Common myeloid progenitor, CD34-positive (primary cell): ENCODE measurements around the gene ABI3BP.

Source experiments
- CTCF ChIA-PET: fragments of 350-600 bp; sonication (Branson Sonifier 250); formaldehyde crosslinking; loops from one replicate; lab custom pipeline; 2021; ENCODE audit warnings: antibody characterized with exemption; lab: Charles Lee
- POLR2A ChIA-PET: fragments of 350-600 bp; sonication (Branson Sonifier 250); formaldehyde crosslinking; loops from one replicate; lab custom pipeline; 2021; ENCODE audit warnings: antibody characterized with exemption; lab: Charles Lee
- DNase-seq, 3 donors: peaks; one replicate each; pipeline versions ENCODE4 v3.0.0 to v3.0.0-alpha.2; 2013
- H3K27ac ChIP-seq, 2 experiments: 1 replicate in 1 of 2; 2 replicates in 1 of 2; pipeline ENCODE4 v1.7.0; 2013; ENCODE audit warnings: inconsistent platforms in 2 of 2, low read length in 2 of 2, mild to moderate bottlenecking in 2 of 2, low read depth in 1 of 2, moderate library complexity in 1 of 2; ENCODE audit not compliant: severe bottlenecking in 2 of 2, insufficient read depth in 1 of 2, poor library complexity in 1 of 2
- H3K27me3 ChIP-seq, 5 experiments: replicated peaks in 2 of 5; 1 replicate in 3 of 5; 2 replicates in 2 of 5; pipeline versions ENCODE4 v1.6.1 to v1.7.0; 2013; ENCODE audit warnings: low read length in 4 of 5, mild to moderate bottlenecking in 2 of 5, moderate library complexity in 2 of 5, inconsistent platforms in 1 of 5; ENCODE audit not compliant: insufficient read depth in 5 of 5, control insufficient read depth in 4 of 5
- H3K36me3 ChIP-seq, 4 experiments: 1 replicate in 2 of 4; 2 replicates in 2 of 4; pipeline versions ENCODE4 v1.6.1 to v1.7.0; 2013; ENCODE audit warnings: low read length in 3 of 4, control low read depth in 1 of 4, mild to moderate bottlenecking in 1 of 4; ENCODE audit not compliant: control insufficient read depth in 4 of 4, insufficient read depth in 4 of 4
- H3K4me1 ChIP-seq, 4 experiments: 1 replicate in 3 of 4; 2 replicates in 1 of 4; pipeline versions ENCODE4 v1.6.1 to v1.7.1; 2013; ENCODE audit warnings: low read length in 3 of 4, mild to moderate bottlenecking in 3 of 4, control low read depth in 1 of 4, inconsistent platforms in 1 of 4, moderate library complexity in 1 of 4; ENCODE audit not compliant: control insufficient read depth in 4 of 4, insufficient read depth in 4 of 4; ENCODE audit errors: control extremely low read depth in 1 of 4
- H3K4me3 ChIP-seq, 7 experiments: 1 replicate in 4 of 7; 2 replicates in 3 of 7; pipeline versions ENCODE4 v1.5.1 to v1.7.0; 2013; ENCODE audit warnings: mild to moderate bottlenecking in 7 of 7, low read length in 6 of 7, moderate library complexity in 6 of 7, inconsistent platforms in 2 of 7, low read depth in 2 of 7, control low read depth in 1 of 7; ENCODE audit not compliant: insufficient read depth in 4 of 7, control insufficient read depth in 1 of 7; ENCODE audit errors: extremely low read depth in 1 of 7
- H3K9me3 ChIP-seq, 5 experiments: 1 replicate in 4 of 5; 2 replicates in 1 of 5; pipeline versions ENCODE4 v1.6.1 to v1.7.1; 2013; ENCODE audit warnings: low read length in 4 of 5, mild to moderate bottlenecking in 2 of 5, inconsistent platforms in 1 of 5, low read depth in 1 of 5, moderate library complexity in 1 of 5; ENCODE audit not compliant: control insufficient read depth in 4 of 5, insufficient read depth in 2 of 5; ENCODE audit errors: control extremely low read depth in 1 of 5
- WGBS: methylation state at CpG from one replicate; pipeline ENCODE4 v1.1.5; 2013; ENCODE audit not compliant: insufficient coverage; 5-methylcytosine and 5-hydroxymethylcytosine counted together

The ABI3BP gene

GRCh38 chr3:100743535-100743934 lies 249.7 kb downstream of the ABI3BP start:
- no peaks in the 10 kb centered on the region for H3K9me3 ChIP-seq
- no peaks in the 10 kb centered on the region for H3K4me1 ChIP-seq
- H3K27ac ChIP-seq, result no peak overlapping the region
- H3K36me3 ChIP-seq, result peaks cover 26 to 78% (median 50%) of the 10 kb centered on the region in 4 experiments
- ChIA-PET POLR2A (interaction anchor here (0.6 kb wide), 1 partner anchor 507 kb away, joined by 5 read pairs; no protein-coding TSS in a partner anchor), CTCF (interaction anchor here (0.6 to 2.2 kb wide), 7 partner anchors 8 to 510 kb away, joined by 3 to 5 read pairs (median 3); no protein-coding TSS in a partner anchor)
- WGBS, result 100% methylated on average over 1 of the region's 3 CpGs
- H3K27me3 ChIP-seq, result no peaks in the 10 kb centered on the region
- H3K4me3 ChIP-seq, result no peak overlapping the region
- no peak for DNase-seq

DNA sequence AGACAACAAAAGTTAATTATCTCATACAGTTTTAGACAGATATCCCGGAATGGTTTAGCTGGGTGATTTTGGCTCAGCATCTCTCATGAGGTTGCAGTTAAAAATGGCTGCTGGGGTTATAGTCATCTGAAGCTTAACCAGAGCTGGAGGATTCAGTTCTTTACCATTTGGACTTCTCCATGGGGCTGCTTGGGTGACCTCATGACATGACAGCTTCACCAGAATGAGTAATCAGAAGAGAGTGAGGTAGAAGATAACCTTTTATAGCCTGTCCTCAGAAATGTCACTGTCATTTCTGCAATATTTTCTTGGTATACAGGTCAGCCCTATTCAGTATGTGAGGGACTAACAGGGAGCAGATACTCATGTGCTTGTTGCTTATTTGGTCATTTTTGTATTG lies 253.0 kb downstream of the ABI3BP start:
- H3K27ac ChIP-seq, result no peak overlapping the region
- DNase-seq, result no peak
- H3K9me3 ChIP-seq, result no peaks in the 10 kb centered on the region
- H3K4me1 ChIP-seq, result no peaks in the 10 kb centered on the region
- peaks cover 21 to 80% (median 57%) of the 10 kb centered on the region in 4 experiments for H3K36me3 ChIP-seq
- ChIA-PET CTCF (interaction anchor here (1.0 to 1.4 kb wide), 3 partner anchors 10 to 276 kb away, joined by 3 to 5 read pairs (median 3); no protein-coding TSS in a partner anchor), POLR2A (interaction anchor here (0.6 kb wide), 1 partner anchor 152 kb away, joined by 3 read pairs; no protein-coding TSS in a partner anchor)
- no peaks in the 10 kb centered on the region for H3K27me3 ChIP-seq
- WGBS, result no CpG with 5 or more reads among the region's 1 CpG
- H3K4me3 ChIP-seq, result no peak overlapping the region

GRCh38 chr3:100737334-100737733 lies 255.9 kb downstream of the ABI3BP start:
- DNase-seq, result peak; percentile 22 to 51 (median 38)
- no peaks in the 10 kb centered on the region for H3K27me3 ChIP-seq
- no peaks in the 10 kb centered on the region for H3K9me3 ChIP-seq
- peaks cover 29 to 87% (median 55%) of the 10 kb centered on the region in 4 experiments for H3K36me3 ChIP-seq
- no peak overlapping the region for H3K4me3 ChIP-seq
- CTCF ChIA-PET, result interaction anchor here (0.9 to 1.9 kb wide), 8 partner anchors 10 to 655 kb away, joined by 3 to 6 read pairs (median 3); partner anchors contain the start of gene TFG
- no peaks in the 10 kb centered on the region for H3K4me1 ChIP-seq
- H3K27ac ChIP-seq, result no peak overlapping the region
- no CpG with 5 or more reads among the region's 2 CpGs for WGBS
- POLR2A ChIA-PET, result no interaction called here

DNA sequence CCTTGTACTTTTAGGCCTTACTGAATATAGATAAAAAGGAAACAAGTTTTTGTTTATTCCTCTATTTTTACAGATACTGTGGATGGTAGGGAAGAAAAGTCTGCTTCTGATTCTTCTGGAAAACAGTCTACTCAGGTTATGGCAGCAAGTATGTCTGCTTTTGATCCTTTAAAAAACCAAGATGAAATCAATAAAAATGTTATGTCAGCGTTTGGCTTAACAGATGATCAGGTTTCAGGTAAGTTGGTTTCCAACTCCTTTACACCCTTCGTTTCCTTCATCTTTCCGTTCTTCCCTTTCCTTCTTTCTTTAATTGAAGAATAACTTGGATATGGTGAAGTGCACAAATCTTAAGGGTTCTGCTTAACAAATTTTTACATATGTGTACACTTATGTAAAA lies 260.8 kb downstream of the ABI3BP start:
- Histone ChIP-seq H3K27me3 (no peaks in the 10 kb centered on the region), H3K36me3 (peaks cover 20 to 78% (median 38%) of the 10 kb centered on the region in 4 experiments), H3K4me1 (peaks cover 0 to 4% (median 0%) of the 10 kb centered on the region in 4 experiments), H3K4me3 (no peak overlapping the region), H3K9me3 (no peaks in the 10 kb centered on the region), H3K27ac (no peak overlapping the region)
- DNase-seq, result no peak
- WGBS, result 100% methylated on average over 1 of the region's 3 CpGs
- ChIA-PET CTCF (interaction anchor here (1.1 kb wide), 1 partner anchor 15 kb away, joined by 3 read pairs; no protein-coding TSS in a partner anchor), POLR2A (no interaction called here)

- ChIA-PET CTCF (interaction anchor here (1.0 to 1.7 kb wide), 2 partner anchors 9 to 268 kb away, joined by 3 to 4 read pairs; no protein-coding TSS in a partner anchor), POLR2A (no interaction called here)
- DNase-seq, result no peak
- Histone ChIP-seq H3K27me3 (no peaks in the 10 kb centered on the region), H3K4me3 (no peak overlapping the region), H3K4me1 (peaks cover 0 to 4% (median 0%) of the 10 kb centered on the region in 4 experiments), H3K27ac (peak overlapping the region in 1 of 2 experiments; percentile 28), H3K9me3 (no peaks in the 10 kb centered on the region), H3K36me3 (peaks cover 21 to 75% (median 38%) of the 10 kb centered on the region in 4 experiments)
- WGBS, result 42% methylated on average over 2 of the region's 3 CpGs
These were observed 262.7 kb downstream of the ABI3BP start for GRCh38 chr3:100730524-100730923.

- POLR2A ChIA-PET, result no interaction called here
- no peak overlapping the region for H3K4me3 ChIP-seq
- no peaks in the 10 kb centered on the region for H3K9me3 ChIP-seq
- CTCF ChIA-PET, result interaction anchor here (1.0 to 1.6 kb wide), 4 partner anchors 9 to 17 kb away, joined by 3 to 7 read pairs (median 4); no protein-coding TSS in a partner anchor
- no CpG with 5 or more reads among the region's 1 CpG for WGBS
- peaks cover 0 to 4% (median 0%) of the 10 kb centered on the region in 4 experiments for H3K4me1 ChIP-seq
- H3K27me3 ChIP-seq, result no peaks in the 10 kb centered on the region
- peaks cover 15 to 76% (median 37%) of the 10 kb centered on the region in 4 experiments for H3K36me3 ChIP-seq
- DNase-seq, result no peak
- H3K27ac ChIP-seq, result no peak overlapping the region
These were observed 266.5 kb downstream of the ABI3BP start for GRCh38 chr3:100726706-100727105.

DNA sequence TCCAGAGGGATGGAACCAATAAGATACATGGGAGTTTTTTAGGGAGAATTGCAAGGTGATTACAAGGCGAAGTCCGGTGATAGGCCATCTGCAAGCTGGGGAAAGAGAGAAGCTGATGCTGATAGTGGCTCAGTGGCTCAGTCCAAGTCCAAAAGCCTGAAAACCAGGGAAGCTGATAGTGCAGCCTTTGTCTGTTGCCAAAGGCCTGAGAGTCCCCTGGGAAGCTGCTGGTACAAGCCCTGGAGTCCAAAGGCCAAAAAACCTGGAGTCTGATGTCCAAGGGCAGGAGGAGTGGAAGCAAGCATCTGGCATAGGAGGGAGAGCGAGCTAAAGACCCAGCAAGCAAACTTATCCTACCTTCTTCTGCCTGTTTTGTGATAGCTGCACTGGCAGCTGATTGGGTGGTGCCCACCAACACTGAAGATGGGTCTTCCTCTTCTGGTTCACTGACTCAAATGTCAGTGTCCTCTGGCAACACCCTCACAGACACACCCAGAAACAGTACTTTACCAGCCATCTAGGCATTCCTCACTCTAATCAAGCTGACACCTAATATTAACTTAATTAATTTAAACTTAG lies 267.2 kb downstream of the ABI3BP start:
- WGBS, result 100% methylated on average over 3 of the region's 3 CpGs
- Histone ChIP-seq H3K9me3 (no peaks in the 10 kb centered on the region), H3K4me1 (peaks cover 0 to 4% (median 0%) of the 10 kb centered on the region in 4 experiments), H3K27me3 (no peaks in the 10 kb centered on the region), H3K4me3 (no peak overlapping the region), H3K27ac (no peak overlapping the region), H3K36me3 (peaks cover 18 to 77% (median 42%) of the 10 kb centered on the region in 4 experiments)
- ChIA-PET POLR2A (interaction anchor here (0.7 kb wide), 1 partner anchor 16 kb away, joined by 3 read pairs; no protein-coding TSS in a partner anchor), CTCF (interaction anchor here (0.8 to 1.6 kb wide), 7 partner anchors 9 to 135 kb away, joined by 3 to 7 read pairs (median 4); no protein-coding TSS in a partner anchor)
- no peak for DNase-seq
